IMR-90 (cell line): ENCODE results near the gene SLC4A7. TPM values are rescaled to one million over a fixed set of nuclear protein-coding genes. Genes with fewer than 3 reads are reported as not detected.
A peak's percentile ranks its signal among the peaks of the same experiment; 100 is the strongest.

Experiments used
- ATAC-seq: fragments of 200-7000 bp; cut with Tn5 transposase; 2 replicates; pipeline ENCODE4 v1.9.1; 2020; ENCODE audit warnings: low read depth, mild to moderate bottlenecking, moderate library complexity
- BruUV-seq: library from RNA; stranded (reverse); fragments of 400-500 nt; replicated peaks from 2 replicates; lab custom pipeline; 2021; lab: Mats Ljungman, UMichigan
- CTCF ChIA-PET: fragments of 300-600 bp; formaldehyde crosslinking; extraction: SDS; loops from one replicate; lab custom pipeline; 2021; ENCODE audit warnings: antibody characterized with exemption; lab: Yijun Ruan, JAX
- POLR2A ChIA-PET: fragments of 300-600 bp; sonication (Branson Sonifier 250); formaldehyde crosslinking; loops from one replicate; lab custom pipeline; 2022; ENCODE audit warnings: antibody characterized with exemption; ENCODE audit not compliant: unreplicated experiment; lab: Charles Lee
- DNase-seq: peaks from one replicate; pipeline ENCODE4 v3.0.0; 2013
- H2AFZ ChIP-seq: replicated peaks from 2 replicates; pipeline ENCODE3; 2013; ENCODE audit warnings: low read length, mild to moderate bottlenecking; ENCODE audit not compliant: poor library complexity
- H2AK5ac ChIP-seq: 2 replicates; pipeline ENCODE4 v1.6.1; 2013; ENCODE audit warnings: low read depth, low read length, inconsistent platforms
- H2AK9ac ChIP-seq: replicated peaks from 2 replicates; pipeline ENCODE3; 2013; ENCODE audit warnings: mild to moderate bottlenecking, low read depth, low read length, moderate library complexity; ENCODE audit not compliant: poor library complexity
- H2BK120ac ChIP-seq: 2 replicates; pipeline ENCODE4 v1.6.1; 2013; ENCODE audit warnings: low read depth, low read length, inconsistent platforms
- H2BK15ac ChIP-seq: 3 replicates; pipeline ENCODE4 v1.6.1; 2013; ENCODE audit warnings: low read depth, low read length, inconsistent platforms
- H2BK20ac ChIP-seq: 2 replicates; pipeline ENCODE4 v1.6.1; 2013; ENCODE audit warnings: low read depth, mild to moderate bottlenecking, inconsistent platforms, low read length, moderate library complexity
- H2BK5ac ChIP-seq: 2 replicates; pipeline ENCODE4 v1.6.1; 2013; ENCODE audit warnings: mild to moderate bottlenecking, low read depth, low read length, inconsistent platforms; ENCODE audit not compliant: poor library complexity, severe bottlenecking
- H3K14ac ChIP-seq: replicated peaks from 2 replicates; pipeline ENCODE4 v1.6.1; 2013; ENCODE audit warnings: low read depth, low read length, inconsistent platforms
- H3K18ac ChIP-seq: 2 replicates; pipeline ENCODE4 v1.6.1; 2013; ENCODE audit warnings: low read depth, low read length, control low read depth
- H3K23ac ChIP-seq: 2 replicates; pipeline ENCODE4 v1.6.1; 2013; ENCODE audit warnings: low read depth, low read length, inconsistent platforms
- H3K27ac ChIP-seq: 2 replicates; pipeline ENCODE4 v1.5.1; 2013; ENCODE audit warnings: mild to moderate bottlenecking, control low read depth, low read length; ENCODE audit not compliant: insufficient read depth
- H3K27me3 ChIP-seq: 2 replicates; pipeline ENCODE4 v1.6.1; 2013; ENCODE audit warnings: low read length; ENCODE audit not compliant: control insufficient read depth, insufficient read depth
- H3K36me3 ChIP-seq: 2 replicates; pipeline ENCODE4 v1.6.1; 2013; ENCODE audit warnings: low read length, mixed read lengths; ENCODE audit not compliant: control insufficient read depth, insufficient read depth
- H3K4ac ChIP-seq: 2 replicates; pipeline ENCODE4 v1.6.1; 2013; ENCODE audit warnings: low read depth, low read length, inconsistent platforms
- H3K4me1 ChIP-seq: 2 replicates; pipeline ENCODE4 v1.6.1; 2013; ENCODE audit warnings: low read length, mixed read lengths; ENCODE audit not compliant: control insufficient read depth, insufficient read depth
- H3K4me2 ChIP-seq: 2 replicates; pipeline ENCODE4 v1.6.1; 2013; ENCODE audit warnings: low read depth, mild to moderate bottlenecking, control low read depth, low read length, moderate library complexity
- H3K4me3 ChIP-seq: 2 replicates; pipeline ENCODE4 v1.5.1; 2013; ENCODE audit warnings: low read depth, mild to moderate bottlenecking, control low read depth, low read length, moderate library complexity; ENCODE audit not compliant: insufficient read depth
- H3K56ac ChIP-seq: 2 replicates; pipeline ENCODE4 v1.6.1; 2013; ENCODE audit warnings: low read length, inconsistent platforms; ENCODE audit not compliant: insufficient read depth; ENCODE audit errors: extremely low read depth
- H3K79me1 ChIP-seq, 2 experiments: 2 replicates each; pipeline ENCODE4 v1.6.1; 2013; ENCODE audit warnings: low read length in 2 of 2, inconsistent platforms in 1 of 2, low read depth in 1 of 2
- H3K9ac ChIP-seq: 2 replicates; pipeline ENCODE4 v1.6.1; 2013; ENCODE audit warnings: low read depth, low read length, control low read depth
- H3K9me1 ChIP-seq: 2 replicates; pipeline ENCODE4 v1.6.1; 2013; ENCODE audit warnings: low read length, inconsistent platforms; ENCODE audit not compliant: insufficient read depth
- H3K9me3 ChIP-seq: 2 replicates; pipeline ENCODE4 v1.6.1; 2013; ENCODE audit warnings: low read length; ENCODE audit not compliant: control insufficient read depth, insufficient read depth
- H4K20me1 ChIP-seq: 2 replicates; pipeline ENCODE4 v1.6.1; 2013; ENCODE audit warnings: low read length, inconsistent platforms; ENCODE audit not compliant: insufficient read depth
- H4K5ac ChIP-seq: 2 replicates; pipeline ENCODE4 v1.6.1; 2013; ENCODE audit warnings: mild to moderate bottlenecking, low read depth, low read length, control low read depth
- H4K8ac ChIP-seq, 2 experiments: 2 replicates each; pipeline ENCODE4 v1.6.1; 2013; ENCODE audit warnings: low read depth in 2 of 2, low read length in 2 of 2, control low read depth in 1 of 2, inconsistent platforms in 1 of 2
- H4K91ac ChIP-seq: 2 replicates; pipeline ENCODE4 v1.6.1; 2013; ENCODE audit warnings: low read depth, low read length, inconsistent platforms; ENCODE audit not compliant: insufficient read depth
- CTCF ChIP-seq: conservative IDR thresholded peaks from 2 replicates; pipeline ENCODE4 v1.5.1; 2012; ENCODE audit warnings: mild to moderate bottlenecking, low read depth, low read length, improper control_type of control experiment
- MAFK ChIP-seq: IDR thresholded peaks from 2 replicates; pipeline ENCODE4 v1.6.1; 2012; ENCODE audit warnings: low read depth, low read length, improper control_type of control experiment
- RAD21 ChIP-seq: IDR thresholded peaks from 2 replicates; pipeline ENCODE4 v1.6.1; 2012; ENCODE audit warnings: low read length, improper control_type of control experiment
- RFX5 ChIP-seq: IDR thresholded peaks from 2 replicates; pipeline ENCODE4 v1.8.0; 2012; ENCODE audit warnings: low read depth, mild to moderate bottlenecking, low read length, moderate library complexity
- dilution Hi-C: fragments of 300-500 bp; cut with HindIII; formaldehyde crosslinking; loops from one replicate; pipeline ENCODE4 v1.14.3; 2018; ENCODE audit warnings: low sequenced_read_pairs; ENCODE audit not compliant: unreplicated experiment
- in situ Hi-C: fragments of 300-500 bp; cut with MboI; formaldehyde crosslinking; loops from 3 replicates; pipeline ENCODE4 v1.14.3; 2019; ENCODE audit warnings: low sequenced_read_pairs, inconsistent platforms, mixed read lengths
- intact Hi-C: fragments of 100-400 bp; cut with micrococcal nuclease; formaldehyde crosslinking; loops from 2 replicates; pipeline ENCODE4 v1.10.0; 2022
- polyA plus RNA-seq, 3 experiments: library from polyadenylated mRNA; depleted of rRNA; stranded (reverse); fragments of >200 nt; gene quantifications; 2 replicates each; pipeline ENCODE4 v1.2.3, GENCODE V29; 2012; ENCODE audit warnings: low replicate concordance in 1 of 3
- total RNA-seq: library from RNA; depleted of rRNA; stranded (reverse); fragments of >200 nt; gene quantifications from 2 replicates; pipeline ENCODE4 v1.2.3, GENCODE V29; 2012

Gene SLC4A7
- total and polyA plus RNA-seq, 2 of the 4 experiments (the other 2 are of a cell fraction) = 17.7 to 50.4 TPM

DNA sequence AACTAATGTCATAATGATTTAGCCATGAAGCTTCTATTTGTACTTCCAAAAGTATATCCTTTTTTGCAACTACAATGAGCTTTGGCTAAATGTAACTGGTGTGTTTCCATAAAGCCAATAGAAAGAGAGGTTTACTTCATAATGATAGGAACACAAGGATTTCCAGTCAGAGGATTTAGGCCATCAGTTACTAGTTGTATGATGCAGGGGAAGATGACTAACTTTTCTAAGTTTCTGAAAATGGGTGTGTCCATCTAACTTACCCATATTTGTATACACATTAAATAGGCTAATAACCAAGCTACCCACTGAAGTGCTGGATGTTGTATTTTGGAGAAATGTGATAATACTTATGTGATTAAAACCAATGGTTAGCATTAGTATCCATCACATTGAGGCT is 55.7 kb downstream of the SLC4A7 start:
- no peak overlapping the region for H2BK5ac ChIP-seq
- ATAC-seq = no peak
- no peak overlapping the region for H4K5ac ChIP-seq
- H3K27me3 ChIP-seq = no peaks in the 10 kb centered on the region
- H2AK5ac ChIP-seq = no peak overlapping the region
- no peak overlapping the region for H2AK9ac ChIP-seq
- peaks cover 5% of the 10 kb centered on the region for H3K4me1 ChIP-seq
- peaks cover 14% of the 10 kb centered on the region for H3K36me3 ChIP-seq
- H3K79me1 ChIP-seq = peaks cover 13 to 35% of the 10 kb centered on the region in 2 experiments
- H3K18ac ChIP-seq = no peak overlapping the region
- no peak overlapping the region for H3K23ac ChIP-seq
- H2BK15ac ChIP-seq = no peak overlapping the region
- no peak for TF ChIP-seq RAD21
- no peak for TF ChIP-seq CTCF
- TF ChIP-seq MAFK = no peak
- TF ChIP-seq RFX5 = no peak
- no peak overlapping the region for H4K91ac ChIP-seq
- no peak overlapping the region for H2BK120ac ChIP-seq
- DNase-seq = peak; percentile 17
- no peak overlapping the region for H3K27ac ChIP-seq
- intact Hi-C loops (no loop called here), in situ Hi-C loops (no loop called here), dilution Hi-C loops (no loop called here)
- no peak overlapping the region for H3K4me3 ChIP-seq
- no peak overlapping the region for H2AFZ ChIP-seq
- H4K20me1 ChIP-seq = peaks cover 18% of the 10 kb centered on the region
- H3K9me1 ChIP-seq = peaks cover 12% of the 10 kb centered on the region
- H3K4ac ChIP-seq = no peak overlapping the region
- no TSS peak for BruUV-seq
- CTCF ChIA-PET = interaction anchor here (0.7 kb wide), 1 partner anchor 253 kb away, joined by 3 read pairs; no protein-coding TSS in a partner anchor
- no peak overlapping the region for H2BK20ac ChIP-seq
- H3K9me3 ChIP-seq = no peaks in the 10 kb centered on the region
- no peak overlapping the region for H3K9ac ChIP-seq
- POLR2A ChIA-PET = no interaction called here
- H3K56ac ChIP-seq = no peak overlapping the region
- H3K14ac ChIP-seq = no peak overlapping the region
- H3K4me2 ChIP-seq = no peak overlapping the region
- H4K8ac ChIP-seq = no peak overlapping the region
